HAP-1 (cell line): ENCODE data around the gene SBSN.

ENCODE experiments used
- DNase-seq, 2 experiments: peaks; one replicate each; pipeline ENCODE4 v3.0.0-alpha.2; 2016 to 2020; ENCODE audit warnings: low spot score in 2 of 2
- H3K27me3 ChIP-seq: fragments of 250-450 bp; sonication (Bioruptor Pico); 2 replicates; pipeline ENCODE4 v1.5.1; 2020; ENCODE audit warnings: low read depth, mild to moderate bottlenecking, moderate library complexity
- H3K36me3 ChIP-seq: fragments of 250-450 bp; sonication (Bioruptor Pico); replicated peaks from 2 replicates; pipeline ENCODE4 v1.5.1; 2020; ENCODE audit warnings: mild to moderate bottlenecking
- H3K4me1 ChIP-seq: fragments of 250-450 bp; sonication (Bioruptor Pico); 2 replicates; pipeline ENCODE4 v1.5.1; 2020; ENCODE audit warnings: mild to moderate bottlenecking
- H3K4me3 ChIP-seq: fragments of 250-450 bp; sonication (Bioruptor Pico); 2 replicates; pipeline ENCODE4 v1.5.1; 2020; ENCODE audit warnings: mild to moderate bottlenecking, moderate library complexity
- H3K9me3 ChIP-seq: fragments of 250-450 bp; sonication (Bioruptor Pico); 2 replicates; pipeline ENCODE4 v1.5.1; 2020; ENCODE audit warnings: mild to moderate bottlenecking, moderate library complexity
- in situ Hi-C: fragments of 300-500 bp; cut with MboI; formaldehyde crosslinking; loops from 3 replicates; pipeline ENCODE4 v1.14.3; 2020; ENCODE audit warnings: low sequenced_read_pairs, inconsistent platforms, mixed read lengths

The SBSN gene

GRCh38 chr19:35498220-35498619 lies 29.9 kb downstream of the SBSN start:
- Histone ChIP-seq H3K27me3 (no peaks in the 10 kb centered on the region; the same call in 1 of the 2 replicates), H3K36me3 (0 out of 2 replicates have a peak, but pooled peaks cover 2% of the 10 kb centered on the region), H3K4me3 (no peak overlapping the region), H3K4me1 (peaks cover 2% of the 10 kb centered on the region; the same call in 1 of the 2 replicates), H3K9me3 (no peaks in the 10 kb centered on the region)
- in situ Hi-C loops: no loop called here
- DNase-seq: no peak

- no peak for DNase-seq
- Histone ChIP-seq H3K4me3 (no peak overlapping the region), H3K4me1 (peaks cover 2% of the 10 kb centered on the region; the same call in 1 of the 2 replicates), H3K27me3 (peaks cover 5% of the 10 kb centered on the region; the same call in 1 of the 2 replicates), H3K9me3 (no peaks in the 10 kb centered on the region), H3K36me3 (0 out of 2 replicates have a peak, but pooled peaks cover 2% of the 10 kb centered on the region)
- in situ Hi-C loops: no loop called here
Measured at GRCh38 chr19:35497406-35497805, 30.7 kb downstream of the SBSN start.

GRCh38 chr19:35495107-35496064 lies 32.7 kb downstream of the SBSN start:
- H3K4me1 ChIP-seq: peaks cover 2% of the 10 kb centered on the region; the same call in 1 of the 2 replicates
- H3K36me3 ChIP-seq: 0 out of 2 replicates have a peak, but pooled peaks cover 2% of the 10 kb centered on the region
- peak; percentile 61 to 77 for DNase-seq
- H3K4me3 ChIP-seq: no peak overlapping the region
- H3K9me3 ChIP-seq: no peaks in the 10 kb centered on the region
- H3K27me3 ChIP-seq: peaks cover 16% of the 10 kb centered on the region
- in situ Hi-C loops: no loop called here

GRCh38 chr19:35493971-35494370 lies 34.1 kb downstream of the SBSN start:
- H3K27me3 ChIP-seq: peaks cover 18% of the 10 kb centered on the region
- no peak overlapping the region for H3K4me3 ChIP-seq
- H3K36me3 ChIP-seq: no peaks in the 10 kb centered on the region
- no peak for DNase-seq
- peaks cover 2% of the 10 kb centered on the region; the same call in 1 of the 2 replicates for H3K4me1 ChIP-seq
- no peaks in the 10 kb centered on the region for H3K9me3 ChIP-seq
- in situ Hi-C loops: no loop called here

- DNase-seq: no peak
- in situ Hi-C loops: no loop called here
- H3K36me3 ChIP-seq: no peaks in the 10 kb centered on the region
- H3K9me3 ChIP-seq: no peaks in the 10 kb centered on the region
- peaks cover 23% of the 10 kb centered on the region for H3K27me3 ChIP-seq
- H3K4me1 ChIP-seq: peaks cover 2% of the 10 kb centered on the region; the same call in 1 of the 2 replicates
- H3K4me3 ChIP-seq: no peak overlapping the region
Measured at GRCh38 chr19:35491836-35492360, 36.2 kb downstream of the SBSN start.

- in situ Hi-C loops: no loop called here
- DNase-seq: no peak
- peaks cover 2% of the 10 kb centered on the region; the same call in 1 of the 2 replicates for H3K4me1 ChIP-seq
- H3K9me3 ChIP-seq: no peaks in the 10 kb centered on the region
- H3K27me3 ChIP-seq: peaks cover 30% of the 10 kb centered on the region
- no peaks in the 10 kb centered on the region for H3K36me3 ChIP-seq
- no peak within 1 kb of the TSS for H3K4me3 ChIP-seq
Measured at GRCh38 chr19:35490364-35490763, 37.7 kb downstream of the SBSN start, which contains the start of gene KRTDAP. TSS of gene KRTDAP (minus strand) at chr19:35490464. CDS start at chr19:35490442, 22 bp downstream.

- Histone ChIP-seq H3K9me3 (no peaks in the 10 kb centered on the region), H3K4me3 (no peak overlapping the region), H3K36me3 (no peaks in the 10 kb centered on the region), H3K4me1 (no peaks in the 10 kb centered on the region), H3K27me3 (peaks cover 30% of the 10 kb centered on the region)
- in situ Hi-C loops: no loop called here
- DNase-seq: no peak
Measured at GRCh38 chr19:35488677-35489076, 39.4 kb downstream of the SBSN start.

- no peak for DNase-seq
- peaks cover 25% of the 10 kb centered on the region for H3K27me3 ChIP-seq
- H3K4me1 ChIP-seq: no peaks in the 10 kb centered on the region
- H3K36me3 ChIP-seq: no peaks in the 10 kb centered on the region
- in situ Hi-C loops: no loop called here
- no peak overlapping the region for H3K4me3 ChIP-seq
- H3K9me3 ChIP-seq: no peaks in the 10 kb centered on the region
Measured at GRCh38 chr19:35487656-35488182, 40.4 kb downstream of the SBSN start.

- Histone ChIP-seq H3K27me3 (peaks cover 20% of the 10 kb centered on the region), H3K9me3 (no peaks in the 10 kb centered on the region), H3K4me3 (no peak overlapping the region), H3K36me3 (no peaks in the 10 kb centered on the region), H3K4me1 (no peaks in the 10 kb centered on the region)
- in situ Hi-C loops: no loop called here
- no peak for DNase-seq
Measured at GRCh38 chr19:35486268-35486708, 41.8 kb downstream of the SBSN start.

- H3K4me1 ChIP-seq: no peaks in the 10 kb centered on the region
- in situ Hi-C loops: no loop called here
- DNase-seq: no peak
- no peaks in the 10 kb centered on the region for H3K9me3 ChIP-seq
- H3K36me3 ChIP-seq: no peaks in the 10 kb centered on the region
- H3K27me3 ChIP-seq: peaks cover 13% of the 10 kb centered on the region
- no peak overlapping the region for H3K4me3 ChIP-seq
Measured at GRCh38 chr19:35484252-35485036, 43.7 kb downstream of the SBSN start.

- no peaks in the 10 kb centered on the region for H3K9me3 ChIP-seq
- no peaks in the 10 kb centered on the region for H3K36me3 ChIP-seq
- in situ Hi-C loops: no loop called here
- H3K4me1 ChIP-seq: no peaks in the 10 kb centered on the region
- H3K4me3 ChIP-seq: no peak overlapping the region
- no peak for DNase-seq
- H3K27me3 ChIP-seq: peaks cover 16% of the 10 kb centered on the region
Measured at GRCh38 chr19:35483089-35483488, 45.0 kb downstream of the SBSN start.

- H3K36me3 ChIP-seq: no peaks in the 10 kb centered on the region
- no peaks in the 10 kb centered on the region for H3K4me1 ChIP-seq
- in situ Hi-C loops: no loop called here
- no peaks in the 10 kb centered on the region for H3K9me3 ChIP-seq
- no peak for DNase-seq
- H3K27me3 ChIP-seq: 0 out of 2 replicates have a peak, but pooled peaks cover 5% of the 10 kb centered on the region
- no peak overlapping the region for H3K4me3 ChIP-seq
Measured at GRCh38 chr19:35478794-35479677, 49.1 kb downstream of the SBSN start.
